GM10847 (cell line): ENCODE results near the gene GBP3.

ENCODE experiments used
- POLR2A ChIP-seq: IDR thresholded peaks from 2 replicates; pipeline ENCODE4 v1.6.1; 2011; ENCODE audit not compliant: insufficient read length; ENCODE audit errors: extremely low read depth

Gene GBP3

GRCh38 chr1:88982055-88982454 lies 40.6 kb downstream of the GBP3 start:
- TF ChIP-seq POLR2A = no peak

GRCh38 chr1:88980870-88981269 lies 41.8 kb downstream of the GBP3 start:
- TF ChIP-seq POLR2A = no peak

- TF ChIP-seq POLR2A = no peak
These were observed 42.9 kb downstream of the GBP3 start for GRCh38 chr1:88979749-88980116.

GRCh38 chr1:88979054-88979748 lies 43.5 kb downstream of the GBP3 start:
- TF ChIP-seq POLR2A = no peak

- no peak for TF ChIP-seq POLR2A
These were observed 46.4 kb downstream of the GBP3 start for GRCh38 chr1:88976235-88976634.

- no peak for TF ChIP-seq POLR2A
These were observed 49.0 kb downstream of the GBP3 start for GRCh38 chr1:88973520-88974137.

GRCh38 chr1:88961647-88962275 lies 60.9 kb downstream of the GBP3 start:
- no peak for TF ChIP-seq POLR2A

GRCh38 chr1:88961081-88961480 lies 61.6 kb downstream of the GBP3 start:
- TF ChIP-seq POLR2A = no peak
